ENCODE results near the gene NCKAP5. TPM values are rescaled to one million over a fixed set of nuclear protein-coding genes. Genes with fewer than 3 reads are reported as not detected.

NCKAP5 gene
- total and polyA plus RNA-seq, 2 of the 8 experiments (the other 6 are each of a cell fraction or from before 2014, with no cell fraction given): 0.27 to 0.86 TPM

GRCh38 chr2:132884705-132885104 lies 683.6 kb downstream of the NCKAP5 start:
- Histone ChIP-seq H3K9ac (replicated peaks in 1 of 4; ENCODE audit: extremely low read depth in 1 of 4, low read depth in 3 of 4, low read length in 3 of 4) (no peak overlapping the region), H3K4me2 (ENCODE audit: insufficient read depth in 1 of 2, low read depth in 2 of 2, low read length in 2 of 2) (no peak overlapping the region)

More at GRCh38 chr2:132884705-132885104, 683.6 kb downstream of the NCKAP5 start:
- Histone ChIP-seq H3K4me1 (replicated peaks in 1 of 4; ENCODE audit: control insufficient read depth in 3 of 4, insufficient read depth in 4 of 4, low read length in 3 of 4) (no peaks in the 10 kb centered on the region), H3K36me3 (ENCODE audit: control insufficient read depth in 2 of 4, insufficient read depth in 4 of 4, low read length in 3 of 4) (no peaks in the 10 kb centered on the region), H4K5ac (ENCODE audit: insufficient read length, low read depth, low read length) (no peak overlapping the region), H3K23ac (ENCODE audit: insufficient read length) (no peak overlapping the region), H3K4ac (replicated peaks; ENCODE audit: insufficient read length, low read depth, low read length) (no peak overlapping the region), H2BK15ac (ENCODE audit: low read length) (no peak overlapping the region), H3K9me3 (ENCODE audit: insufficient read depth in 2 of 2, low read depth in 1 of 2, low read length in 1 of 2) (no peaks in the 10 kb centered on the region), H3K27ac (ENCODE audit: low read depth, low read length) (no peak overlapping the region), H3K18ac (ENCODE audit: extremely low read depth, low read length) (no peak overlapping the region), H3K79me2 (ENCODE audit: control insufficient read depth in 1 of 2, insufficient read depth in 2 of 2, low read length in 2 of 2) (no peaks in the 10 kb centered on the region), H3K14ac (ENCODE audit: insufficient read length) (no peak overlapping the region), H4K91ac (replicated peaks; ENCODE audit: insufficient read length, low read length) (no peak overlapping the region), H2AK5ac (ENCODE audit: low read depth, low read length) (no peak overlapping the region), H3K56ac (replicated peaks; ENCODE audit: insufficient read length, low read depth, low read length) (no peak overlapping the region), H3K4me3 (ENCODE audit: extremely low read depth in 1 of 4, insufficient read depth in 2 of 4, low read depth in 3 of 4, low read length in 4 of 4) (no peak overlapping the region), H4K8ac (ENCODE audit: extremely low read depth, insufficient read depth, low read length) (no peak overlapping the region), H3K79me1 (ENCODE audit: low read depth, low read length) (no peaks in the 10 kb centered on the region), H2BK120ac (replicated peaks; ENCODE audit: low read depth, low read length) (no peak overlapping the region), H2BK5ac (ENCODE audit: low read depth, low read length) (no peak overlapping the region), H3K27me3 (replicated peaks in 1 of 4; ENCODE audit: control insufficient read depth in 3 of 4, extremely low read depth in 1 of 4, insufficient read depth in 3 of 4, low read length in 3 of 4) (no peaks in the 10 kb centered on the region), H2AFZ (ENCODE audit: low read length) (no peak overlapping the region), H3K23me2 (ENCODE audit: low read depth, low read length) (no peaks in the 10 kb centered on the region), H4K20me1 (replicated peaks in 1 of 2; ENCODE audit: control insufficient read depth in 1 of 2, insufficient read depth in 2 of 2, low read length in 2 of 2) (no peaks in the 10 kb centered on the region), H2BK12ac (ENCODE audit: low read depth, low read length) (no peak overlapping the region), H2BK20ac (ENCODE audit: low read length) (no peak overlapping the region)
- FAIRE-seq (no peak), DNase-seq (ENCODE audit: low read depth in 1 of 2, low spot score in 2 of 2) (no peak)
- WGBS, 2 experiments (ENCODE audit: extremely low coverage in 1 of 2, insufficient coverage in 1 of 2, insufficient read length in 1 of 2, insufficient replicate concordance in 2 of 2, low coverage in 1 of 2, low lambda C conversion rate in 2 of 2, missing lambda C conversion rate in 1 of 2): 94% methylated on average over 6 of the region's 6 CpGs; no CpG with 5 or more reads in 1 of the 2 experiments
- POLR2A ChIA-PET (ENCODE audit: partially characterized antibody): no interaction called here
- no peak for TF ChIP-seq SUZ12 (IDR thresholded peaks at IDR 0.05; ENCODE audit: low read length)
- no peak for TF ChIP-seq SP4 (IDR thresholded peaks at IDR 0.05; ENCODE audit: low read length)
- no peak for TF ChIP-seq TBP (IDR thresholded peaks at IDR 0.05; ENCODE audit: low read depth, low read length)
- no peak for TF ChIP-seq EGR1 (IDR thresholded peaks at IDR 0.05; ENCODE audit: borderline replicate concordance, low read depth, low read length)
- no peak for TF ChIP-seq TCF12 (IDR thresholded peaks at IDR 0.05; ENCODE audit: low read depth, low read length)
- no peak for TF ChIP-seq BCL11A (IDR thresholded peaks at IDR 0.05; ENCODE audit: low read depth in 2 of 2, low read length in 2 of 2)
- TF ChIP-seq RBBP5 (IDR thresholded peaks at IDR 0.05; ENCODE audit: borderline replicate concordance, low read depth, low read length): no peak
- no peak for TF ChIP-seq POLR2AphosphoS5 (IDR thresholded peaks at IDR 0.05; ENCODE audit: low read depth, low read length)
- no peak for TF ChIP-seq ZNF274 (IDR thresholded peaks at IDR 0.05; ENCODE audit: borderline replicate concordance, extremely low read depth, low read length)
- no peak for TF ChIP-seq CBX8 (IDR thresholded peaks at IDR 0.05; ENCODE audit: borderline replicate concordance, low read depth, low read length)
- CTCF ChIA-PET (ENCODE audit: partially characterized antibody): interaction anchor here (1.2 kb wide), 1 partner anchor 10 kb away, joined by 4 read pairs; no protein-coding TSS in a partner anchor
